ENCODE measurements around the gene CREB5. TPM values are rescaled to one million over a fixed set of nuclear protein-coding genes. Genes with fewer than 3 reads are reported as not detected.

CREB5 gene
- total and polyA plus RNA-seq, 2 of the 8 experiments (the other 6 are each of a cell fraction or from before 2014, with no cell fraction given): 2.4 to 2.7 TPM

DNA sequence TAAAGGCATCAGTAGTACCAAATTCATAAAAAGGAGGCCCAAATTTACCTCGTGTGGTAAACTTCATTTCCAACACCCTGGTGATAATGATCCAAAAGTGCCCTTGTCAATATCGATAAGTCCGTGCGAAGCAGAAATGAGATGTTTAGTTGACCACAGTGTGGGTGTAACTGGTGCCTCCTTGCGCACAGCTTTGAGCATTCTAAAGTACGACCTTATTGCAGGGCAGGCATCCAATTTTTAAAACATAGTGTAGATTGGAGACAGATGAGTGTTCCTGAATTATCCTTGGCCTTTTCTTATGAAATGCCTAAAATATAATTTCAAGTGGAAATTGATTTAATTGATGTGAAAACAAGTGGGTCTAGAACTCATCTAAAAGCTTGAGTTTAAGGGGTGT lies 297.4 kb downstream of the CREB5 start (continued):
- no peak for TF ChIP-seq CTBP2 (IDR thresholded peaks at IDR 0.05; ENCODE audit: borderline replicate concordance, insufficient read depth, insufficient read length, low read length)
- TF ChIP-seq NANOG (IDR thresholded peaks at IDR 0.05; ENCODE audit: insufficient read depth, low read depth, low read length, poor library complexity, severe bottlenecking): no peak
